IMR-90 (cell line): ENCODE measurements around the gene AOPEP. TPM values are rescaled to one million over a fixed set of nuclear protein-coding genes. Genes with fewer than 3 reads are reported as not detected.

Source experiments
- ATAC-seq: fragments of 200-7000 bp; cut with Tn5 transposase; 2 replicates; pipeline ENCODE4 v1.9.1; 2020; ENCODE audit warnings: low read depth, mild to moderate bottlenecking, moderate library complexity
- BruUV-seq: library from RNA; stranded (reverse); fragments of 400-500 nt; replicated peaks from 2 replicates; lab custom pipeline; 2021; lab: Mats Ljungman, UMichigan
- CTCF ChIA-PET: fragments of 300-600 bp; formaldehyde crosslinking; extraction: SDS; loops from one replicate; lab custom pipeline; 2021; ENCODE audit warnings: antibody characterized with exemption; lab: Yijun Ruan, JAX
- POLR2A ChIA-PET: fragments of 300-600 bp; sonication (Branson Sonifier 250); formaldehyde crosslinking; loops from one replicate; lab custom pipeline; 2022; ENCODE audit warnings: antibody characterized with exemption; ENCODE audit not compliant: unreplicated experiment; lab: Charles Lee
- DNase-seq: peaks from one replicate; pipeline ENCODE4 v3.0.0; 2013
- H2AFZ ChIP-seq: replicated peaks from 2 replicates; pipeline ENCODE3; 2013; ENCODE audit warnings: low read length, mild to moderate bottlenecking; ENCODE audit not compliant: poor library complexity
- H2AK5ac ChIP-seq: 2 replicates; pipeline ENCODE4 v1.6.1; 2013; ENCODE audit warnings: low read depth, low read length, inconsistent platforms
- H2AK9ac ChIP-seq: replicated peaks from 2 replicates; pipeline ENCODE3; 2013; ENCODE audit warnings: mild to moderate bottlenecking, low read depth, low read length, moderate library complexity; ENCODE audit not compliant: poor library complexity
- H2BK120ac ChIP-seq: 2 replicates; pipeline ENCODE4 v1.6.1; 2013; ENCODE audit warnings: low read depth, low read length, inconsistent platforms
- H2BK15ac ChIP-seq: 3 replicates; pipeline ENCODE4 v1.6.1; 2013; ENCODE audit warnings: low read depth, low read length, inconsistent platforms
- H2BK20ac ChIP-seq: 2 replicates; pipeline ENCODE4 v1.6.1; 2013; ENCODE audit warnings: low read depth, mild to moderate bottlenecking, inconsistent platforms, low read length, moderate library complexity
- H2BK5ac ChIP-seq: 2 replicates; pipeline ENCODE4 v1.6.1; 2013; ENCODE audit warnings: mild to moderate bottlenecking, low read depth, low read length, inconsistent platforms; ENCODE audit not compliant: poor library complexity, severe bottlenecking
- H3K14ac ChIP-seq: replicated peaks from 2 replicates; pipeline ENCODE4 v1.6.1; 2013; ENCODE audit warnings: low read depth, low read length, inconsistent platforms
- H3K18ac ChIP-seq: 2 replicates; pipeline ENCODE4 v1.6.1; 2013; ENCODE audit warnings: low read depth, low read length, control low read depth
- H3K23ac ChIP-seq: 2 replicates; pipeline ENCODE4 v1.6.1; 2013; ENCODE audit warnings: low read depth, low read length, inconsistent platforms
- H3K27ac ChIP-seq: 2 replicates; pipeline ENCODE4 v1.5.1; 2013; ENCODE audit warnings: mild to moderate bottlenecking, control low read depth, low read length; ENCODE audit not compliant: insufficient read depth
- H3K27me3 ChIP-seq: 2 replicates; pipeline ENCODE4 v1.6.1; 2013; ENCODE audit warnings: low read length; ENCODE audit not compliant: control insufficient read depth, insufficient read depth
- H3K36me3 ChIP-seq: 2 replicates; pipeline ENCODE4 v1.6.1; 2013; ENCODE audit warnings: low read length, mixed read lengths; ENCODE audit not compliant: control insufficient read depth, insufficient read depth
- H3K4ac ChIP-seq: 2 replicates; pipeline ENCODE4 v1.6.1; 2013; ENCODE audit warnings: low read depth, low read length, inconsistent platforms
- H3K4me1 ChIP-seq: 2 replicates; pipeline ENCODE4 v1.6.1; 2013; ENCODE audit warnings: low read length, mixed read lengths; ENCODE audit not compliant: control insufficient read depth, insufficient read depth
- H3K4me2 ChIP-seq: 2 replicates; pipeline ENCODE4 v1.6.1; 2013; ENCODE audit warnings: low read depth, mild to moderate bottlenecking, control low read depth, low read length, moderate library complexity
- H3K4me3 ChIP-seq: 2 replicates; pipeline ENCODE4 v1.5.1; 2013; ENCODE audit warnings: low read depth, mild to moderate bottlenecking, control low read depth, low read length, moderate library complexity; ENCODE audit not compliant: insufficient read depth
- H3K56ac ChIP-seq: 2 replicates; pipeline ENCODE4 v1.6.1; 2013; ENCODE audit warnings: low read length, inconsistent platforms; ENCODE audit not compliant: insufficient read depth; ENCODE audit errors: extremely low read depth
- H3K79me1 ChIP-seq, 2 experiments: 2 replicates each; pipeline ENCODE4 v1.6.1; 2013; ENCODE audit warnings: low read length in 2 of 2, inconsistent platforms in 1 of 2, low read depth in 1 of 2
- H3K9ac ChIP-seq: 2 replicates; pipeline ENCODE4 v1.6.1; 2013; ENCODE audit warnings: low read depth, low read length, control low read depth
- H3K9me1 ChIP-seq: 2 replicates; pipeline ENCODE4 v1.6.1; 2013; ENCODE audit warnings: low read length, inconsistent platforms; ENCODE audit not compliant: insufficient read depth
- H3K9me3 ChIP-seq: 2 replicates; pipeline ENCODE4 v1.6.1; 2013; ENCODE audit warnings: low read length; ENCODE audit not compliant: control insufficient read depth, insufficient read depth
- H4K20me1 ChIP-seq: 2 replicates; pipeline ENCODE4 v1.6.1; 2013; ENCODE audit warnings: low read length, inconsistent platforms; ENCODE audit not compliant: insufficient read depth
- H4K5ac ChIP-seq: 2 replicates; pipeline ENCODE4 v1.6.1; 2013; ENCODE audit warnings: mild to moderate bottlenecking, low read depth, low read length, control low read depth
- H4K8ac ChIP-seq, 2 experiments: 2 replicates each; pipeline ENCODE4 v1.6.1; 2013; ENCODE audit warnings: low read depth in 2 of 2, low read length in 2 of 2, control low read depth in 1 of 2, inconsistent platforms in 1 of 2
- H4K91ac ChIP-seq: 2 replicates; pipeline ENCODE4 v1.6.1; 2013; ENCODE audit warnings: low read depth, low read length, inconsistent platforms; ENCODE audit not compliant: insufficient read depth
- BHLHE40 ChIP-seq: fragments of 150-350 bp; IDR thresholded peaks from 2 replicates; pipeline ENCODE4 v1.6.1; 2016; ENCODE audit warnings: mild to moderate bottlenecking, low read depth, low read length
- CEBPB ChIP-seq: IDR thresholded peaks from 2 replicates; pipeline ENCODE4 v1.6.1; 2012; ENCODE audit warnings: low read depth, low read length, improper control_type of control experiment
- CHD1 ChIP-seq: IDR thresholded peaks from 2 replicates; pipeline ENCODE4 v1.6.1; 2012; ENCODE audit warnings: low read depth, low read length, improper control_type of control experiment
- FOS ChIP-seq: fragments of 150-350 bp; IDR thresholded peaks from 2 replicates; pipeline ENCODE4 v1.6.1; 2016; ENCODE audit warnings: low read depth, low read length
- MAFK ChIP-seq: IDR thresholded peaks from 2 replicates; pipeline ENCODE4 v1.6.1; 2012; ENCODE audit warnings: low read depth, low read length, improper control_type of control experiment
- MAZ ChIP-seq: IDR thresholded peaks from 2 replicates; pipeline ENCODE4 v1.6.1; 2012; ENCODE audit warnings: low read depth, mild to moderate bottlenecking, low read length, improper control_type of control experiment, moderate library complexity, borderline replicate concordance
- MXI1 ChIP-seq: IDR thresholded peaks from 2 replicates; pipeline ENCODE4 v1.6.1; 2012; ENCODE audit warnings: low read depth, mild to moderate bottlenecking, low read length, moderate library complexity, borderline replicate concordance
- NFE2L2 ChIP-seq: fragments of 150-350 bp; IDR thresholded peaks from 2 replicates; pipeline ENCODE4 v1.6.1; 2016; ENCODE audit warnings: low read depth, mild to moderate bottlenecking, low read length
- POLR2A ChIP-seq: IDR thresholded peaks from 2 replicates; pipeline ENCODE4 v1.6.1; 2012; ENCODE audit warnings: mild to moderate bottlenecking, low read depth, low read length
- RAD21 ChIP-seq: IDR thresholded peaks from 2 replicates; pipeline ENCODE4 v1.6.1; 2012; ENCODE audit warnings: low read length, improper control_type of control experiment
- RCOR1 ChIP-seq: IDR thresholded peaks from 2 replicates; pipeline ENCODE4 v1.6.1; 2012; ENCODE audit warnings: mild to moderate bottlenecking, low read length, improper control_type of control experiment; ENCODE audit not compliant: insufficient replicate concordance
- RFX5 ChIP-seq: IDR thresholded peaks from 2 replicates; pipeline ENCODE4 v1.8.0; 2012; ENCODE audit warnings: low read depth, mild to moderate bottlenecking, low read length, moderate library complexity
- SMC3 ChIP-seq: fragments of 150-350 bp; IDR thresholded peaks from 2 replicates; pipeline ENCODE4 v1.6.1; 2016; ENCODE audit warnings: low read depth, mild to moderate bottlenecking, antibody characterized with exemption, low read length, moderate library complexity
- WGBS, 2 experiments: methylation state at CpG; one replicate each; pipeline versions ENCODE4 v1.1.5 to v1.1.7; 2013; ENCODE audit warnings: missing lambda C conversion rate in 2 of 2; ENCODE audit not compliant: insufficient read length in 1 of 2; ENCODE audit errors: extremely low coverage in 2 of 2; 5-methylcytosine and 5-hydroxymethylcytosine counted together
- dilution Hi-C: fragments of 300-500 bp; cut with HindIII; formaldehyde crosslinking; loops from one replicate; pipeline ENCODE4 v1.14.3; 2018; ENCODE audit warnings: low sequenced_read_pairs; ENCODE audit not compliant: unreplicated experiment
- in situ Hi-C: fragments of 300-500 bp; cut with MboI; formaldehyde crosslinking; loops from 3 replicates; pipeline ENCODE4 v1.14.3; 2019; ENCODE audit warnings: low sequenced_read_pairs, inconsistent platforms, mixed read lengths
- intact Hi-C: fragments of 100-400 bp; cut with micrococcal nuclease; formaldehyde crosslinking; loops from 2 replicates; pipeline ENCODE4 v1.10.0; 2022
- polyA plus RNA-seq, 3 experiments: library from polyadenylated mRNA; depleted of rRNA; stranded (reverse); fragments of >200 nt; gene quantifications; 2 replicates each; pipeline ENCODE4 v1.2.3, GENCODE V29; 2012; ENCODE audit warnings: low replicate concordance in 1 of 3
- total RNA-seq: library from RNA; depleted of rRNA; stranded (reverse); fragments of >200 nt; gene quantifications from 2 replicates; pipeline ENCODE4 v1.2.3, GENCODE V29; 2012
- TF ChIP-seq, protein P1 (sequence below): fragments of 150-350 bp; IDR thresholded peaks from 2 replicates; pipeline ENCODE4 v1.6.1; 2017; ENCODE audit warnings: mild to moderate bottlenecking, antibody characterized with exemption, low read length, low read depth
- TF ChIP-seq, protein P2 (sequence below): conservative IDR thresholded peaks from 2 replicates; pipeline ENCODE4 v1.5.1; 2012; ENCODE audit warnings: mild to moderate bottlenecking, low read depth, low read length, improper control_type of control experiment
- TF ChIP-seq, protein P3 (sequence below): fragments of 150-350 bp; IDR thresholded peaks from 2 replicates; pipeline ENCODE4 v1.6.1; 2016; ENCODE audit warnings: low read depth, mild to moderate bottlenecking, low read length, moderate library complexity, borderline replicate concordance

AOPEP gene
- total and polyA plus RNA-seq, 2 of the 4 experiments (the other 2 are of a cell fraction): 34.9 to 38.7 TPM

DNA sequence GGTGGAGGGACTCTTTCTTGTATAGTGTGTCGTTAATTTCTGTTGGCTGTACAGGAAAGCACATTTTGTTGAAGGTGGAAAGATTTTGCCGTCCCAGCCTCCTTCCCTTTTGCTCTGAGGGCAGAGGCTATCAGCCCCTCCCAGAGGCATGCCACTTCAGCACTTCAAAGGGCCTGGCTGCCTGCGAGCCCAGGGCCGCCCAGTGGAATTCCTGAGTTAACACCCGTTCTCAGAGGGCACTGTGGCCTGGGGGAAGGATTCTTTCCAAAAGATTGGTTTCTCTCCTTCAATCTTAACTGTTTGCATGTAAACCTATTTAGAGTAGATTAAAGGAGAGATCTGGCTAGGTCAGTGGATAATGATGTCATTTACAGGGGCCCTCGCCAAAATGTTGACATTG, 352.4 kb downstream of the AOPEP start:
- Histone ChIP-seq H3K4me3 (no peak overlapping the region), H3K79me1 (peaks cover 42 to 95% of the 10 kb centered on the region in 2 experiments), H3K36me3 (peaks cover 62% of the 10 kb centered on the region), H3K9ac (no peak overlapping the region), H3K4me1 (peaks cover 19% of the 10 kb centered on the region), H3K4me2 (no peak overlapping the region), H3K27me3 (no peaks in the 10 kb centered on the region), H3K27ac (peak overlapping the region; percentile 1; the same call in 1 of the 2 replicates), H4K20me1 (peaks cover 90% of the 10 kb centered on the region), H2AK9ac (no peak overlapping the region), H3K9me3 (no peaks in the 10 kb centered on the region), H2BK15ac (no peak overlapping the region), H4K8ac (no peak overlapping the region), H4K5ac (no peak overlapping the region; the same call in 1 of the 2 replicates), H3K4ac (no peak overlapping the region; the same call in 1 of the 2 replicates), H3K18ac (no peak overlapping the region), H2BK120ac (no peak overlapping the region), H2BK5ac (no peak overlapping the region), H3K9me1 (peaks cover 31% of the 10 kb centered on the region), H2AK5ac (no peak overlapping the region), H3K14ac (0 out of 2 replicates have a peak overlapping the region, but pooled peaks have one; percentile 11), H2AFZ (no peak overlapping the region), H3K23ac (no peak overlapping the region), H4K91ac (no peak overlapping the region), H3K56ac (no peak overlapping the region), H2BK20ac (no peak overlapping the region)
- no TSS peak for BruUV-seq
- DNase-seq (no peak), ATAC-seq (peak; percentile 60)
- CTCF ChIA-PET: interaction anchor here (0.6 to 1.4 kb wide), 3 partner anchors 13 to 374 kb away, joined by 3 to 6 read pairs (median 3); no protein-coding TSS in a partner anchor
- no CpG with 5 or more reads among the region's 6 CpGs for WGBS, 2 experiments
- POLR2A ChIA-PET: interaction anchor here (0.6 kb wide), 1 partner anchor 404 kb away, joined by 3 read pairs; no protein-coding TSS in a partner anchor
- in situ Hi-C loops: no loop called here
- TF ChIP-seq FOS (no peak), RFX5 (no peak), RAD21 (no peak), BHLHE40 (no peak), CEBPB (no peak), CHD1 (no peak), NFE2L2 (no peak), RCOR1 (no peak), SMC3 (no peak), POLR2A (no peak), MXI1 (no peak), MAFK (no peak), MAZ (no peak)
- TF ChIP-seq, protein P1, sequence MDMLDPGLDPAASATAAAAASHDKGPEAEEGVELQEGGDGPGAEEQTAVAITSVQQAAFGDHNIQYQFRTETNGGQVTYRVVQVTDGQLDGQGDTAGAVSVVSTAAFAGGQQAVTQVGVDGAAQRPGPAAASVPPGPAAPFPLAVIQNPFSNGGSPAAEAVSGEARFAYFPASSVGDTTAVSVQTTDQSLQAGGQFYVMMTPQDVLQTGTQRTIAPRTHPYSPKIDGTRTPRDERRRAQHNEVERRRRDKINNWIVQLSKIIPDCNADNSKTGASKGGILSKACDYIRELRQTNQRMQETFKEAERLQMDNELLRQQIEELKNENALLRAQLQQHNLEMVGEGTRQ: no peak
- TF ChIP-seq, protein P2, sequence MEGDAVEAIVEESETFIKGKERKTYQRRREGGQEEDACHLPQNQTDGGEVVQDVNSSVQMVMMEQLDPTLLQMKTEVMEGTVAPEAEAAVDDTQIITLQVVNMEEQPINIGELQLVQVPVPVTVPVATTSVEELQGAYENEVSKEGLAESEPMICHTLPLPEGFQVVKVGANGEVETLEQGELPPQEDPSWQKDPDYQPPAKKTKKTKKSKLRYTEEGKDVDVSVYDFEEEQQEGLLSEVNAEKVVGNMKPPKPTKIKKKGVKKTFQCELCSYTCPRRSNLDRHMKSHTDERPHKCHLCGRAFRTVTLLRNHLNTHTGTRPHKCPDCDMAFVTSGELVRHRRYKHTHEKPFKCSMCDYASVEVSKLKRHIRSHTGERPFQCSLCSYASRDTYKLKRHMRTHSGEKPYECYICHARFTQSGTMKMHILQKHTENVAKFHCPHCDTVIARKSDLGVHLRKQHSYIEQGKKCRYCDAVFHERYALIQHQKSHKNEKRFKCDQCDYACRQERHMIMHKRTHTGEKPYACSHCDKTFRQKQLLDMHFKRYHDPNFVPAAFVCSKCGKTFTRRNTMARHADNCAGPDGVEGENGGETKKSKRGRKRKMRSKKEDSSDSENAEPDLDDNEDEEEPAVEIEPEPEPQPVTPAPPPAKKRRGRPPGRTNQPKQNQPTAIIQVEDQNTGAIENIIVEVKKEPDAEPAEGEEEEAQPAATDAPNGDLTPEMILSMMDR: no peak
- TF ChIP-seq, protein P3, sequence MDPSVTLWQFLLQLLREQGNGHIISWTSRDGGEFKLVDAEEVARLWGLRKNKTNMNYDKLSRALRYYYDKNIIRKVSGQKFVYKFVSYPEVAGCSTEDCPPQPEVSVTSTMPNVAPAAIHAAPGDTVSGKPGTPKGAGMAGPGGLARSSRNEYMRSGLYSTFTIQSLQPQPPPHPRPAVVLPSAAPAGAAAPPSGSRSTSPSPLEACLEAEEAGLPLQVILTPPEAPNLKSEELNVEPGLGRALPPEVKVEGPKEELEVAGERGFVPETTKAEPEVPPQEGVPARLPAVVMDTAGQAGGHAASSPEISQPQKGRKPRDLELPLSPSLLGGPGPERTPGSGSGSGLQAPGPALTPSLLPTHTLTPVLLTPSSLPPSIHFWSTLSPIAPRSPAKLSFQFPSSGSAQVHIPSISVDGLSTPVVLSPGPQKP: no peak
- intact Hi-C loops: loop anchor here (5.0 kb wide), 1 partner anchor 397 kb away; no protein-coding TSS in a partner anchor
- dilution Hi-C loops: no loop called here
